ENCODE data around the gene SLC28A2.
A peak's percentile ranks its signal among the peaks of the same experiment; 100 is the strongest.
"Not testable (repeated sequence)": the region's sequence is repeated elsewhere in the genome, so short reads cannot be mapped to it uniquely, and the experiment has no call there.

SLC28A2 gene

GRCh38 chr15:45251888-45252287 is at the start of gene SLC28A2:
Gene SLC28A2 (plus strand): TSS chr15:45252234. CDS start chr15:45253216, 982 bp downstream.
- DNase-seq (ENCODE audit: low spot score) = no peak

GRCh38 chr15:45203182-45203581 is 48.9 kb upstream of the SLC28A2 start:
- DNase-seq (ENCODE audit: low spot score) = no peak

GRCh38 chr15:45205192-45205591 is 46.8 kb upstream of the SLC28A2 start:
- peak; percentile 73 for DNase-seq (ENCODE audit: low spot score)

- no peak for DNase-seq (ENCODE audit: low spot score)
These were observed 39.5 kb upstream of the SLC28A2 start for GRCh38 chr15:45212493-45212892.

- DNase-seq (ENCODE audit: low spot score) = no peak
These were observed 30.9 kb upstream of the SLC28A2 start for GRCh38 chr15:45221053-45221599.

- DNase-seq (ENCODE audit: low spot score) = no peak
These were observed 30.1 kb upstream of the SLC28A2 start for GRCh38 chr15:45221967-45222366.

- DNase-seq (ENCODE audit: low spot score) = no peak
These were observed 27.3 kb upstream of the SLC28A2 start for GRCh38 chr15:45224621-45225217.

- no peak for DNase-seq (ENCODE audit: low spot score)
These were observed 26.3 kb upstream of the SLC28A2 start for GRCh38 chr15:45225506-45226273.

GRCh38 chr15:45228931-45229330 is 23.1 kb upstream of the SLC28A2 start:
- no peak for DNase-seq (ENCODE audit: low spot score)

- no peak for DNase-seq (ENCODE audit: low spot score)
These were observed 21.6 kb upstream of the SLC28A2 start for GRCh38 chr15:45230245-45230965.

- no peak for DNase-seq (ENCODE audit: low spot score)
These were observed 20.9 kb upstream of the SLC28A2 start for GRCh38 chr15:45231132-45231531.

- no peak for DNase-seq (ENCODE audit: low spot score)
These were observed 20.0 kb upstream of the SLC28A2 start for GRCh38 chr15:45231864-45232562.

- no peak for DNase-seq (ENCODE audit: low spot score)
These were observed 17.3 kb upstream of the SLC28A2 start for GRCh38 chr15:45234562-45235235.

GRCh38 chr15:45236806-45237205 is 15.2 kb upstream of the SLC28A2 start:
- not testable (repeated sequence) for DNase-seq (ENCODE audit: low spot score)

- DNase-seq (ENCODE audit: low spot score) = no peak
These were observed 9.7 kb upstream of the SLC28A2 start for GRCh38 chr15:45242289-45242688.

- no peak for DNase-seq (ENCODE audit: low spot score)
These were observed 2.8 kb upstream of the SLC28A2 start for GRCh38 chr15:45249125-45249780.

GRCh38 chr15:45253330-45253729 is 1.3 kb downstream of the SLC28A2 start:
- DNase-seq (ENCODE audit: low spot score) = no peak

- DNase-seq (ENCODE audit: low spot score) = no peak
These were observed 2.4 kb downstream of the SLC28A2 start for GRCh38 chr15:45254405-45254804.

- DNase-seq (ENCODE audit: low spot score) = not testable (repeated sequence)
These were observed 2.8 kb downstream of the SLC28A2 start for GRCh38 chr15:45254824-45255223.

- DNase-seq (ENCODE audit: low spot score) = no peak
These were observed 7.8 kb downstream of the SLC28A2 start for GRCh38 chr15:45259796-45260195.

GRCh38 chr15:45262906-45263461 is 10.9 kb downstream of the SLC28A2 start:
- DNase-seq (ENCODE audit: low spot score) = no peak
